Suprapubic skin (tissue), 4 donors: Measurements from ENCODE around the gene ELMO1.
A peak's percentile ranks its signal among the peaks of the same experiment; 100 is the strongest.

ENCODE experiments used
- POLR2A ChIP-seq, 2 donors: fragments of 450-650 bp; IDR thresholded peaks; one replicate each; pipeline ENCODE4 v1.6.1; 2017; ENCODE audit warnings: antibody characterized with exemption in 2 of 2, mild to moderate bottlenecking in 2 of 2, moderate library complexity in 2 of 2
- POLR2AphosphoS5 ChIP-seq, 3 donors: sonication (generic); formaldehyde crosslinking; IDR thresholded peaks; one replicate each; pipeline ENCODE4 v1.6.1; 2017; ENCODE audit warnings: antibody characterized with exemption in 3 of 3
- TF ChIP-seq, protein P1 (sequence below), 2 donors: fragments of 200-600 bp in 1 of 2; fragments of 450-650 bp in 1 of 2; sonication (generic) in 1 of 2; IDR thresholded peaks; one replicate each; pipeline ENCODE4 v1.5.1; 2016 to 2019; ENCODE audit warnings: antibody characterized with exemption in 2 of 2, mild to moderate bottlenecking in 1 of 2, moderate library complexity in 1 of 2

DNA sequence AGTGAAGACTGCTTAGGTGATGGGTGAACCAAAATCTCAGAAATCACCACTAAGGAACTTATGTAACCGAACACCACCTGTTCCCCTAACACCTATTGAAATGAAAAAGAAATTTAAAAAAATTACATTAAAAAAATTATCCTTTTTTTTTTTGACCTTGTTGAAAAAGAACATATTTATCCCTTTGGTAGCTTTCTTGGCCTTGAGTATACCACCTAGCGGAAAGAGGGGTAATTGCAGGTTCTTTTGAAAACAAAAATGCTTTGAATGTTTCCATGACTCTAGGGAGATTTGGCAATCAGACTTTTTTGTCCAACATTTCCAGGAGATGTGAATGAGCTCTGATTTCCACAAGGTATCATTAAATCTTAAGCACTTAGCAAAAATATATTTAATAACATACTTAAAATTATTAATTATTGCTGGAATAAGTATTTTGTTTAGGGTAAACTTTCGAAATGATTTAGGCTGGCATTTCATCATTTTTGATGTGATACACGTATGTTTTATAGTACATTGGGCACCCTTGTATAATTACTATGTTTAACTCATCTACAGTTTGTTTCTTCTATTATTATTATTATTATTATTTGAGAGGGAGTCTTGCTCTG is 47.0 kb upstream of the ELMO1 start:
- TF ChIP-seq, protein P1, sequence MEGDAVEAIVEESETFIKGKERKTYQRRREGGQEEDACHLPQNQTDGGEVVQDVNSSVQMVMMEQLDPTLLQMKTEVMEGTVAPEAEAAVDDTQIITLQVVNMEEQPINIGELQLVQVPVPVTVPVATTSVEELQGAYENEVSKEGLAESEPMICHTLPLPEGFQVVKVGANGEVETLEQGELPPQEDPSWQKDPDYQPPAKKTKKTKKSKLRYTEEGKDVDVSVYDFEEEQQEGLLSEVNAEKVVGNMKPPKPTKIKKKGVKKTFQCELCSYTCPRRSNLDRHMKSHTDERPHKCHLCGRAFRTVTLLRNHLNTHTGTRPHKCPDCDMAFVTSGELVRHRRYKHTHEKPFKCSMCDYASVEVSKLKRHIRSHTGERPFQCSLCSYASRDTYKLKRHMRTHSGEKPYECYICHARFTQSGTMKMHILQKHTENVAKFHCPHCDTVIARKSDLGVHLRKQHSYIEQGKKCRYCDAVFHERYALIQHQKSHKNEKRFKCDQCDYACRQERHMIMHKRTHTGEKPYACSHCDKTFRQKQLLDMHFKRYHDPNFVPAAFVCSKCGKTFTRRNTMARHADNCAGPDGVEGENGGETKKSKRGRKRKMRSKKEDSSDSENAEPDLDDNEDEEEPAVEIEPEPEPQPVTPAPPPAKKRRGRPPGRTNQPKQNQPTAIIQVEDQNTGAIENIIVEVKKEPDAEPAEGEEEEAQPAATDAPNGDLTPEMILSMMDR (IDR thresholded peaks at IDR 0.05) = peak; percentile 42 to 65
- TF ChIP-seq POLR2A (IDR thresholded peaks at IDR 0.05) (no peak), POLR2AphosphoS5 (IDR thresholded peaks at IDR 0.05) (no peak)
